ENCODE results near the gene KIAA1671.

KIAA1671 gene

DNA sequence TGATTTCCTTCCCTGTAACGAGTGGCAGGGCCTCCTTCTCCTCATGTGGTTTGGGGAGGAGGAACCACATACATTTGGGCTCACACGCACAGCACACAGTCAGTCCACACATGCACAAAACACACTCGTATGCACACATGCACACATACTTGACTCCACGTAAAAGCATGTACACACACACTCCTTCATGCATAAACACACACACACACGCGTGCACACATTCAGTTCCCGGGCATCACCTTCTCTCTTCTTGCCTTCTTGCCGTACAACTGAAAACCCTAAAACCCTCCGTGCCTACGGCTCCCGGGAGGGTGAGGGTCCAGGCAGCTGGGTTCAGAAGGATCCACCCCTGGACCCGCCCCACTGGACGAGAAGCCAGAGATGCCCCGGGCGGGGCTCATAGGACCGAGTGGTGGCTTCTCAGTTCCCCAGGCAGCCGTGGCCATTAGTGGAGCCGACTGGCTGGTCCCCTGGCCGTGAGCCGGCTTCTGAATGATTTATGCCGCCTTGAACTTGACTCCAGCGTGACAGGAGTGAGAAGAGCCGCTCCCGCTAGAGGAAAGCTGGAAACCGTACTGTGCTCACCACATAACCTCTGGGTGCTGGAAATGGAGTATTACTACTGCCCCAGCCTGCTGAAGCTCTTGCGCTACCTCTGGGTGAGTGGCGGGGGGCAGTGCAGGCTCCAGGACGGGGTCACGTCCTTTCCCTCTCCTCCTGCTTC, 117.4 kb downstream of the KIAA1671 start:
- peak; percentile 15 for DNase-seq

DNA sequence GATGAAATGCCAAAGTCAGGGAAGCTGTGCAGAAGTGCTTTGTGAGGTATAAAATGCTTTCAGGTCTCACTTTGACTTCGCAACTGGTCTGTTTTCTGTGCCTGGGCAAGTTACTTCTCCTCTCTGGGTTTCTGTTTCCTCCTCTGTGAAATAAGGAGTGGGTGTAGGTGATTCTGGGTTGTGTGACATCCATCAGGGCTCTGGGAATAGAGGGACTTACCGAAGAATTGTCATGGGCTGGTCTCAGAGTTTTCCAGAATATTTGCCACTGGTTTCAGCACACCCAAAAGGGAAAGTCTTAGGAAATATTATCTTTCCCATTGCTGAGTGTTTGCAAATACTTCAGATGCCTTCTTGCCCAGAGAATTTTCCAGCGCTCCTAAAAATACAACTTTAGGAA, 118.4 kb downstream of the KIAA1671 start:
- DNase-seq, result no peak

DNA sequence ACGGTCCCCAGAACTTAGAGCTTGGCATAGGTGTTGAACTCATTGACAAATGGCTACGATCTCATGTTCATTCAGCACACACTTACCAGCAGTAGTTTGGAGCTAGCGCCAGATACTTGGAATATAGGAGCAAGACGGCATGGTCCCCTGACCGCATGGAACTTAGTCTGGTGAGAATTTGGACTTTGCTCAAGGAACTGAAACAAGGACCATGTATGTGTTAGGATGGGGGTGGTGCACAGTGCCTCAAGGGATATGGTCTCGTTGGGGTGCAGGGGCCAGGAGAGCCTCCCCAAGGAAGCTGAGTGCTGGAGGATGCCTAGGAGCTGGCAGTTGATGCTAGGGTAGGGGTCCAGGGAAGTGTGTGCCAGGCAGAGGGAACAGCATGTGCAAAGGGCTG, 119.2 kb downstream of the KIAA1671 start:
- DNase-seq, result no peak

DNA sequence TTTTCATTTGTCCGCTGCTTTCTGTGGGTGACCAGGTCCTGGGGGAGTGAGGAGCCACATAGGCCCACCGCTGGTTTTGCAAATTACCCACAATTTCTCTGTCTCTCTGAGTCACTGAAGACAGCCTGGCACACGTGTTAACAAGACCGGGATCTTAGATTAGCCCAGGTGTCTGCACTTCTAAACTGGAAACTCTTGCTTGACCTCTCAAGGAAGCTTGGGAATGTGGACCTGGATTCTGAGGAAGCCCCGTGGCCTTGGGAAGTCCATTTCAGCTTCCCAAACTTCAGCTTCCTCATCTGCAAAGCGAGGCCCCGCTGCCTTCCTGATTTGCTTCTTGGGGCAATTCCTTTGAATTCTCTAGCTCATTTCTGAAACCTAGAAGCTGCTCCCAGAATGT, 119.9 kb downstream of the KIAA1671 start:
- no peak for DNase-seq

DNA sequence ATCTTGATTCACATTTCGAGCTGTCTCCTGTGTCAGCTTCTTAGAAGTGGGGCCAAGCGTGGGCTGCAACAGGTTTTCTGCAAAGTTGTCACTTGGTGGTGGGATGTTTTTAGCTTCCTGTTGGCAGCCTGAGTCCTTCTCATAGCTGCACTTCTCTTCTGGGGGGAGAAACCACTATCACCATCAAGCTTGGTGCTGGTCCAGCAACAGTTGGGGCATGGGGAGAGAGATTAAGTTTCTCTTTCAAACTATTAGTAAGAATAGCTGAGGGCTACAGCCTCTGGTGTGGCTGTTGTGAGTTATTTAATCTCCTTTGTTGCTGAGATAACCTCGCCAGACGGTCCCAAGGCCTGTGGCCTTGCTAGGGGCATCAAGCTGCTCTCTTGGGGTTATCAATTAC, 123.8 kb downstream of the KIAA1671 start:
- no peak for DNase-seq

DNA sequence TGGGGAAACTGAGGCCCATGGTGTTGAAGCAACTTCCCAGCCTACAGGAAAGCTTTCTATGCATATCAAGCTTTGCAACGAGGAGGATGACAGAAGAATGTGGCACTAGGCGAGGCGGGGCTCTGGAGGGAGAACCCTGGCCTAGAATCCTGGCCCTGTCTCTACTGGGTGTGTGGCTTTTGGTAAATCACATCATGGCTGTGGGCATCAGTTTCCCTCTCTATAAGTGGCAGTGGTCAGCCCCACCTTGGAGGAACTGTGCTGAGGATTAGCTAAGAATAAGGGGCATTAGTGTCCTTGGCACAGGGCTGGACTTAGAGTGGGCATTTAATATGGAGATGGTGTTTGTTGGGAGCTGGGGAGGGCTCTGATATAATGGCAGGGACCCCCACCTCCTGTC, 124.5 kb downstream of the KIAA1671 start:
- no peak for DNase-seq

DNA sequence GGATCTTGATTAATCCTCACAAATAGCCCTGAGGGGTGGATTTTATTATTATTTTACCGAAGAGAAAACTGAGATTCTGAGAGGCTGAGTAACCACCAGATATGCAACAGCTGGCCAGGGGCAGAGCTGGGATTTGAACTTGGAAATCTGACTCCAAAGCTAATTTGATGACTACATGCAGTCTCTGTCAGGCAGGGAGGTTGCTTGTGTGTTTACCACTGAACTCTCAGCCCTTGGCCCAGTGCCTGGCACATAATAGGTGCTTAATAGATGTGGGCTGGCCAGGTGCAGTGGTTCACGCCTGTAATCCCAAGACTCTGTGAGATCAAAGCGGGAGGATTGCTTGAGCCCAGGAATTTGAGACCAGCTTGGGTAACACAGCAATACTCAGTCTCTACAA, 125.4 kb downstream of the KIAA1671 start:
- DNase-seq, result no peak

DNA sequence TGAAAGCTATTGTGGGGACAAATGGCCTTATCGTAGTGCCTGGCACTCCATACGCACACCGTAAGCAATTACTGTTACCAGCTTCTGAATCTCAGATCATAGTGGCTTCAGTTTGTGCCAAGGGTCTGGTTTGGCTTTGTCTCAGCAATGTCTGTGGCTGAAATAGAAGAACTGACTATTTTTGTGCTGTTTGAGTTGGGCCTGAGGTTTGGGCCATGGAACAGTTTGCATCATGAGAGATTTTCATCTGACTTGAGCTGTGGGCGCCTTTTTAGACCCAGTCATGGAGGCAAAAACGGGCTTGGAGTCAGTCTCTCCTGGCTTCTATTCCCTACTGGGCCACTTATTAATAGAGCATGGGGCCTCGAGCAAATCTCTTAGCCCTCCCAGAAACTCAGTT, 126.1 kb downstream of the KIAA1671 start:
- DNase-seq, result no peak

DNA sequence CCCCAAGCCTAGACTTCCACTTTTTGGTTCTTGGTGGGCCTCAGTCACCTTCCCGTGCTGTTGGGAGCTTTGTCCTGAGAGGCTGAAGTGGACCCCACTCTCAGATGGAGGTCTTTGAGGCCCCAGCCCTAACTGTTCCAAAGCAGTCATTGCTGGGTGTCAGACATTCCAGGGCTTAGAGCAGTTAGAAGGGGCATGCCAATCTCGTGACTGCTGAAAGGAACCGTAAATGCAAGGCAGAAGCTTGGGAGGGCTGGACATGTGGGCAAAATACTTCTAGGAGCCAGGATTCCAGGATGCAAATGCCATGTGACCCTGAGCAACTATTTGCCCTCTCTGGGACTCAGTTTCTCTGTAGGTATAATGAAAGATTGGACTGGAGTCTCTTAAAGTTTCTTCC, 128.3 kb downstream of the KIAA1671 start:
- no peak for DNase-seq

DNA sequence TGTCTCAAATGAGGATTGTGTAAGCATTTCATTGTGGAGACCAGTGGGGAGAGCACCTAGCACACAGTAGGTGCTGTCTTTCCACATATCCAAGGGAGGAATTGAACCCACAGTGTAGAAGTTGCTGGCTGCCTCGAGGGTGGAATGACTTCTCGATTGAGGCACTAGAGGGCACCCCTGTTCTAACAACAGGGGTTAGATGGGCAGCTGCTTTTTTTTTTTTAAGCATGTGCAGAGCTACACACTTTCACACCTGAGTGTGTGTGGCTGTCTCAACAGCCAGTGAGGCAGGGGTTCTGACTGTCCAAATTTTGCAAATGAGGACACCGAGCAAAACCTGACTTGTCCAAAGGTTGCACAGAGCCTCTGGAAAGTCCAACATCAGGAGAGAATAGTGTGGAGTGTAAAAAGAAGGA, 128.9 kb downstream of the KIAA1671 start:
- DNase-seq, result peak; percentile 49

DNA sequence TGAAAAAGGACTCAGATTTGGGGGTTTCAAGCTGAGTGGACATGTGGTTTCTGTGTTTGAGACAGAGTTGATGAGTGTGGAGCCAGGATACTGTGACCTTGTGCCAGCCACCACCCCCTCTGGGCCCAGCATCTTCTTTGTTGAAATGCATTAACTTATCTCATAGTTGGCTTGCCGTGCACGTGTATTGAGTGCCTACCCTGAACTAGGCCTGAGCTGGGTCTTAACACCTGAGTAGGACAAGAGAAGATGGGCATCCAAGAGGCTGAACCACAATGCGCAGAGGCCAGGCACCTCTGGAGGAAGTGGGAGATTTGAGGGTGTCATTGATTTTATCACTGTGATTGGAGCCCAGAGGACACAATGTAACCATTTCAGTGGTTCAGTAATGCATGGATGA, 129.6 kb downstream of the KIAA1671 start:
- no peak for DNase-seq

DNA sequence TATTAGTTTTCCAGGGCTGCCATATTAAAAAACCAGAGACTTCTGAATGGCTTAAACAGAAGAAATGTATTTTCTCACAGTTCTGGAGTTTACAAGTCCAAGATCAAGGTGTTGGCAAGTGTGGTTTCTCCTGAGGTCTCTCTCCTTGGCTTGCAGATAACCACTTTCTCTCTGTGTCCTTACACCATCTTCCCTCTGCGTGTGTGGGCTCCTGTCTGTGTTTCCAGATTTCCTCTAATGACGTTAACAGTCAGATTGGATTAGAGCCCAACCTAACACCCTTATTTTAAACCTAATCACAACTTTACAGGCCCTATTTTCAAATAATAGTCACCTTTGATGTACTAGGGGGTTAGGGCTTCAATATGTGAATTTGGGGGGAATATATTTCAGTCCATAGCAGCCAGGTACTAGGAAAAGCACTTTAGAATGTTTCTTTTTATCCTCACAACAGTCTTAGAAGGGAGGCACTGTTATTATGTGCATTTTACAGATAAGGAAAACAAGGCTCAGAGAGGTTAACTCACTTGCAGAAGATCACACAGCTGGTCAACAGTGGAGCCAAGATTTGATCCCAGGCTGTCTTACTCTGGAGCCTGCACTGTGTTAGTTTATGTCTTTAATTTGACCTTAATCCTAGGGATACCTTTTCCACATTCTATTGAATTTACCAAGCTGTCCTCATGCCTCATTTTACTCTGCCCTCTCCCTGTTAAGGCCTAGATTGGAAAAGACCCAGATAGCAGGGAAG, 130.7 kb downstream of the KIAA1671 start:
- DNase-seq, result no peak

DNA sequence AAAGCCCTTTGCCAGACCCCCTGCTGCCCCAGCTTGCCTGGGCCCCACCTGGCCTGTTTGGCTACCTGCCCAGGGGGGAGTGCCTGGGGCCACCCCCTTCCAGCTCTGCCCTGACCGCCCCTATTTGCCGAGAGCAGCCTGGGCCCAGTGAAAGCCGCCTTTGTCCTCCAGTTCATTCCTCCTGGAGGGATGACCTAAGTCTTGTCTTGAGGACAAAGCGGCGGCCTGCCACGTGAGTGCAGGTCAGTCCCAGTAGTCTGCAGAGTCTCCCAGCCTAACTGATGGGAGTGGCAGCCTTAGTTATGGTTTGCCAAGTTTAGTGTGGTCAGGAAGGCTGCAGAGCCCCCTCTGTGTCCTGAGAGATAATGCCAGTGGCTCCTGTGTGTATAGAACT, 131.3 kb downstream of the KIAA1671 start:
- no peak for DNase-seq

DNA sequence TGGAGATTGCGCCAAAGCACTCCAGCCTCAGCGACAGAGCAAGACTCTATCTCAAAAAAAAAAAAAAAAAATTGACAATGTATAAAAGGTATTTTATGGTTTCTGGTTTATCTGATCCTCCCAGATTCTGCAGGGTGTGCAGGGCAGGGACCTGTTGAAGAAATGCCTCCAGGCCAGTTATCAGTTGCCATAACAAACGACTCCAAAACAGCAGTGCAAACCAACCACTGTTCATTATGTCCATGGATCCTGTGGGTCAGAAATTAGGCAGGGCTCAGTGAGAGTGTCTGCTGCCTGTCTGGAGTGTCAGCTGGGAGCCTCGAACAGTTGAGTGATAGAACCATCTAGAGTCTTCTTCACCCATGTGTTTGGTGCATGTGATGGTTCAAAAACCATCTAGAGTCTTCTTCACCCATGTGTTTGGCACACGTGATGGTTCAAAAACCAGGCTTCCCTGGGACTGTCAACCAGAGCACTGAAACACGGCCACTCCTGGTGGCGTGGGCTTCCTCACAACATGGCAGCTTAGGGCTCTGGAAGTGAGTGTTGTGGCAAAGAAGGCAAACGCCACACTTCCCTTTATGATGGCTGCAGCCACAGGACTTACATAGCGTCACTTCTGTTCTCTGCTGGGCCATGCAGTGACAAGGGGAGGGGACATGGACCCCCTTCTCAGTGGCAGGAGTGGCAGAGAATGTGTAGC, 132.0 kb downstream of the KIAA1671 start:
- DNase-seq, result no peak

DNA sequence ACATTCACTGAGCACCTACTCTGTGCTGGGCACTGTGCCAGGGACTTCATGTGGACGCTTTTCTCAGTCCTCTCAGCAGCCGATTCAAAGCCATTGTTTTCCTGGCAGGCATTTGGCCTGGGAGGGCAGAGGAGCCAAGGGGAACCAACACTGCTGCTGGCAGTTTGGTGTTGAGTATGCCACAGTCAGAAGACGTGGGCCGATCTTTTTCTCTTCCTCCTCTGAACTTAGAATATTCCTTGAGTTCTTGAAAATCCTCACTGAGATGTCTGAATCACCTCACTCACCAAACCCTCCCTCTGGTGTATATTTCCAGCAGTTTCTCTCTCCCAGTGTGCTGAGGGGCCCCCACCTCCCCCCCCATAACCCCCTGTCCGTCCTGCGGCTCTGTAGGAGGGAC, 132.6 kb downstream of the KIAA1671 start:
- no peak for DNase-seq

DNA sequence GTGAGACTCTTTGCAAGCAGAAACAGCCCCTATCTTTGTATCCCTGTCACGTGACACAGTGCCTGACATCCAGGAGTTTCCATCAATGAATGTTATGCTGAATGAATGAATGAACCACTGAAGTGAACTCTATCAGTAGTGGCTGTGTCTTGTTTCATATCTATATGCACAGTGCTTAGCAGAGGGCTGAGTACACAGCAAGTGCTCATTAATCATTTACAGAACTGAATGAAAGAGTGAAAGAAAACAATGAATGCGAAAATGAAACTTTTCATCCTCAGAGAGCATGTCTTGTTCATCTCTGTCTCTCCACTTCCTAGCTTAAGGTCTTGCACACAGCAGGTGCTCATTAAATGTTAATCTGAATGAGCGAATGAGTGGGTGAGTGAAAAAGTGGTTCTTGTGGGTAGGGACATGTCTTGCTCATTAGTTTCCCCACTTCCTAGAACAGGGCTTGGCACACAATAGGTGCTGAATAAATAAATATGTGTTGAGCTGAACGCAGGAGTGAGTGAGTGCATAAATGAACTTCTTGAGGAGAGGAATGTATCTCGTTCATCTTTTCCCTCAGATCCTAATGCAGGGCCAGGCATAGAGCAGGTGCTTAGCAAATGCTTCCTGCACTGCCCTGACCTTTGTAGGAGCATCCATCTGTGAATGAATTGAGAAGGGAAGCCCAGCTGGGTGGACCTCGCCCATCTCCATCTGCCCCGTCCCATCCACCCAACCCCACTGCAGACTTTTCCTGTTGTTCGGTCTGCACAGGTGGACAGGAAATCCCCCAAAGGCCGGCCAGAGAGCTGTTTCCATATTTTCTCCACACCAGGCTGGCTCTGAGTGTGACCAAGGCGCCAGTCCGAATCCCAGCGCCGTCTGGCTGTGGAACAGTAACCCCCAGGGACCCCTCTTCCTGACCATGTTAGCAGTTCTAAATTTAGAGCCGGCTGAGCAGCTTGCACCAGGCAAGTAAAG, 133.7 kb downstream of the KIAA1671 start:
- DNase-seq, result no peak

DNA sequence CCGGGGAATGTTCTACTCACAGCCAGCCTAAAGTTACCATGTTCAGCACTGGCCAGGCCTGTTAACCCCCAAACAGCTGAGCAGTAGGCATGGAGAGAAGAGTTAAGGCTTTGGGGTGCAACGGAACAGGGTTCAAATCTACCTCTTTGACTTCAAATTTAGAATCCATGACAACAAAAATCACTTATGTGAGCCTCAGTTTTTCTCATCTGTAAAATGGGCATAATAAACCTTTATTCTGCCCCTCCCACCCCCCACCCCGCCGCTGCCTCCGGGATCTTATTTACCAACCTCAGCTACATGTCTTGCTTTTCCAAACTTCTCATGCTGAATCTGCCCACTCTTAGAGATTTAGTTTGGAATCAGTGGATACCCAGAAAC, 134.4 kb downstream of the KIAA1671 start:
- no peak for DNase-seq

DNA sequence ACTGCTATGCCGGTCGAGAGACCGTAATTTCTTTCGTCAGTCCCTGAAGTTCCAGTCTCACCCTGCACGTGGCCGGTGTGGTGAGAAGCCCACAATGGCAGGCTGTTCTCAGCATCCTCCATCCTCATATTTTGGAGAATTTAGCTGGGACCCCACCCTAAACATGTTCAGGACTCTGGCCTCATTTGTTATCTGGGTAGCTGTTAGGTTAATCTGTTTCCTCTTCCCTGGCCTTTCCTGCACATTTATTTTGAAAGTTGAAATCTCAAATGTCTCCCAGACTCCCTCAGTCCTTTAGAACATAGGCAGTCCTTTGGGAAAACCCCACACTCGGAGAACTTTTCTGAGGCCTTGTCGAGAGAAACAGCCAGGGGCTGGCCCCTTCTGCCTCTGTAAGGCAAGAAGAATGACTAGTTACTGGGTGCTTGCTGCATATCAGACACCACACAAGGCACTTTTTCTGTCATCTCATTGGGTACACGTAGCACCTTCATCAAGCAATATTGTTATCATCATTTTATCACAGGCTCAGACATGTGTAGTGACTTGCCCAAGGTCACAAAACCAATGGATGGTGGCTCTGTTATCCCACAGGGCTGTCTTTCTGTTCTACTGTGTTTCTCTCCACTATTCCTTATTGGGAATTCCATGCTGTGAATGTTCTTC, 137.8 kb downstream of the KIAA1671 start:
- DNase-seq, result no peak

DNA sequence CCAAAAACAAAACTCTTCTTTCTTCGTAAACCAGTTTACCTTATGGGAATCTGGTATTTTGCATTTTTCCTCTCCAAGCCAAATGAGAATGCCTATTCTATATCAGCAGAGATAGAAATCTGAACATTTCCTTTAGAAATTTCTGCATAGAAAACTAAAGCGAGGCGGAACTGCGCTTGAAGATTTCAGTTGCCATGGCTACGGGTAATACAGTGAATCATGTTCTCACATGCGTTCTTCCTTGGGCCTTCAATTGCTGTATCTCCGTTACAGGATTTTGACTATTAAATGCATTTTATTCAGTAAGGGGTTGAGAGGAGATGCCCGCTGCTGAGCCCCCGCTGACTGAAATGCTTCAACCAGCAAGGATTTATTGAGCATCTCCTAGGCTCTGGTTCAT, 138.9 kb downstream of the KIAA1671 start:
- DNase-seq, result no peak

DNA sequence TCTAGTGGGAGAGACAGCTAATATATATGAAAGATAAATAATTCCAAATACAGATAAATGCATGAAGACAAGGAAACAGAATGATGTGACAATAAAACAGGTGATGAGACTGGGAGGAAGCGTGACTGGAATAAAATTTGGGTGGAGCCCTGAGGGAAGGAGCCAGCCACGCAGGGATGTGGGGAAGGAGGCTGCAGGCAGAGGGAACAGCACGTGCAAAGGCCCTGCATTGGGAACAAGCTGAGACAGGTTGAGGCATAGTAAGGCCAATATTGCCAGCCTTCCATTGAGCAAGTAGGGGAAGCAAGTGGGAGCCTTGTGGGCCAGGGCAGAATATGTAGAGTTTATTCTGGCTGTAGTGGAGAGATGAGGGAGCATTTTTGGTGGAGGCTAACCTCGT, 139.6 kb downstream of the KIAA1671 start:
- DNase-seq, result no peak

DNA sequence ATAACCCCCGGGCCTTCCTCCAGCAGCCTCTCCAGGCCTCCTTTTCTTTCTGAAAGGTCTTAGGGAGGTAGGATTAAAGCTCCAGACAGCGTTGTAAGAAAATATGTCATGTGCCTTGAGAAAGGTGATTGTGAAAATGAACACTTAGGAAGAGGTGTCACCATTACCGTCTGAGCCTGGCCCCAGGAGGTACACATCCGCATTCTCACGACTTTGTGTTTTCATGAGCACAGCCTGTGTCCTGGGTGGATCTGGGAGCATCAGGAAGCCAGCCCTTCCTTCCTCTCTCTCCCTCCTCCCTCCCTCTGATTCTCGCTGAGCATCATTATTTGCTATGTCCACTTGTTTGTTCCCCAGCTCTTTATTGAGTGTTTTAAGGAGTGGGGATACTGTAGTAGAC, 142.1 kb downstream of the KIAA1671 start:
- DNase-seq, result no peak

DNA sequence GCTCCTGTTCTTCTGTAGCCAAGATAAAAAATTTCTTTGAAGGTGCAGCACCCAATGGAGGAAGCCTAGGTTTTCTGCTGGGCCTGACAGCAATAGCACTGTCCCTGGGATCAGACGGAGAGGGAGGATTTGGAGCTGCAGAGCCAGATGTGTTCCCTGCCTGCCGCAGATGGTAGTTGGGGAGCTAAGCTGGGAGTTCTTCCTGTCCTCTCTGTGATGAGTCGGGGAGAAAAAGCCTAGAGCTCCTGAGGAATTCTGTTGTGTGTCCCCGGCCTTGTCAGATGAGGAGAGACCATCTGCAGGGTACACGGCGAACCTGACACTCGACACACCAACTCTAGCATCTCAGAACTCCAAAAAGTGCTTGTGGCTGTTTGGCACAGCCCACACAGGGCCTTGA, 143.4 kb downstream of the KIAA1671 start:
- no peak for DNase-seq

Measured in activated CD4-positive, alpha-beta T cell treated with anti-CD3 and anti-CD28 coated beads, Interleukin-2, amount 50 U/mL, for 1 hour (primary cell).